ENCODE results near the gene TDRD1. TPM values are rescaled to one million over a fixed set of nuclear protein-coding genes. Genes with fewer than 3 reads are reported as not detected.

Gene TDRD1
- total RNA-seq, 4 donors from 2014 or later: 0.16 to 0.19 (median 0.17) TPM; not detected in 1

DNA sequence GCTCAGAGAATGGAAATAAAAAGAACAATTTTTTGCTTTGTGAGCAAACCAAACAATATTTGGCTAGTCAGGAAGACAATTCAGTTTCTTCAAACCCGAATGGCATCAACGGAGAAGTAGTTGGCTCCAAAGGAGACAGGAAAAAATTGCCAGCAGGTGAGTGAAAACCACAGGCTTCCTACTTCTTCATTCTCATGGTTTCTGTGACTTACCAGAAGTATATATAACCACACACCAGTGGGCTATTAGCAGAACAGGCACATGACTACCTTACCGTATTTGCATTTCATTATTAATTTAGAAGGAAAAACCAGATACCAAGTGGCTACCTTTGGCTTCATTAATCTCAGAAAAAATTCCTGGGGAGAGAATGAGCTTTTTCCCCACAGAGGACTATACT, 8.8 kb downstream of the TDRD1 start:
- TF ChIP-seq, protein P1, sequence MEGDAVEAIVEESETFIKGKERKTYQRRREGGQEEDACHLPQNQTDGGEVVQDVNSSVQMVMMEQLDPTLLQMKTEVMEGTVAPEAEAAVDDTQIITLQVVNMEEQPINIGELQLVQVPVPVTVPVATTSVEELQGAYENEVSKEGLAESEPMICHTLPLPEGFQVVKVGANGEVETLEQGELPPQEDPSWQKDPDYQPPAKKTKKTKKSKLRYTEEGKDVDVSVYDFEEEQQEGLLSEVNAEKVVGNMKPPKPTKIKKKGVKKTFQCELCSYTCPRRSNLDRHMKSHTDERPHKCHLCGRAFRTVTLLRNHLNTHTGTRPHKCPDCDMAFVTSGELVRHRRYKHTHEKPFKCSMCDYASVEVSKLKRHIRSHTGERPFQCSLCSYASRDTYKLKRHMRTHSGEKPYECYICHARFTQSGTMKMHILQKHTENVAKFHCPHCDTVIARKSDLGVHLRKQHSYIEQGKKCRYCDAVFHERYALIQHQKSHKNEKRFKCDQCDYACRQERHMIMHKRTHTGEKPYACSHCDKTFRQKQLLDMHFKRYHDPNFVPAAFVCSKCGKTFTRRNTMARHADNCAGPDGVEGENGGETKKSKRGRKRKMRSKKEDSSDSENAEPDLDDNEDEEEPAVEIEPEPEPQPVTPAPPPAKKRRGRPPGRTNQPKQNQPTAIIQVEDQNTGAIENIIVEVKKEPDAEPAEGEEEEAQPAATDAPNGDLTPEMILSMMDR (IDR thresholded peaks at IDR 0.05; ENCODE audit: low read depth): no peak

GRCh38 chr10:114188900-114189299, 9.7 kb downstream of the TDRD1 start:
- TF ChIP-seq, protein P1 (IDR thresholded peaks at IDR 0.05; ENCODE audit: low read depth): no peak

- TF ChIP-seq, protein P1 (IDR thresholded peaks at IDR 0.05; ENCODE audit: low read depth): no peak
Observed at GRCh38 chr10:114189700-114190099, 10.5 kb downstream of the TDRD1 start.

GRCh38 chr10:114195079-114195478, 15.9 kb downstream of the TDRD1 start:
- TF ChIP-seq, protein P1 (IDR thresholded peaks at IDR 0.05; ENCODE audit: low read depth): no peak

DNA sequence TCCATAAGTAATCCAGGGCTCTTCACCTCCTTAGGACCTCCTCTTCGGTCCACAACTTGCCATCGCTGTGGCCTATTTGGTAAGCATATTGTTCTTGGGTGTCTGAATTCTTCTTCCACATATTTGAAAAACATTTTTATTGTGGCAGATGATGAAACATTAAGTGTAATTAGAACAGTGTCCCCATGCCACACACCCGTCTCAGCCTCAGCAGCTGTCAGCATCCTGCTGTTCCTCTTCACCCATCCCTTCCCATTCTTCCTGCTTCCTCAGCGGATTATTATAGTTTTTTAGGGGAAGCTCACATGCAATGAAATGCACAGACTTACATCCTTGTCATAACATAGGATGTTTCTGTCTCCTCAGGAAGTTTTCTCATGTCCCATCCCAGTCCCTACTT, 20.1 kb downstream of the TDRD1 start:
- TF ChIP-seq, protein P1 (IDR thresholded peaks at IDR 0.05; ENCODE audit: low read depth): no peak

DNA sequence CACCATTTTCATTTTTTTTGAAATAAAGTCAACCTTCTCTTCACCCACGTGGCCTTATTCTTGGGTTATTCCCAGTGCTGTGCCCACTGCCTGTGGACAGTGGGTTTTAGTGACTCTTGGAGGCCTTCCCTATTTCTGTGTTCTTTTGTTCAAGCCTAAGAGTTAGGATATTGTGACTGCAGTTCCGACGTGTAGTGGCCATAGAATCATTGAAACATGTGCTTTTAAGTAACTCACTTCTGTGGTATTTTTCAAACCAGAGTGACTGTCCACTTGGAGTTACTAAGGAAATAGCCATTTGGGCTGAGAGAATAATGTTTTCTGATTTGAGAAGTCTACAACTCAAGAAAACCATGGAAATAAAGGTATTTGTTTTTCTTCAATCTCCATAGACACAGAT, 23.7 kb downstream of the TDRD1 start:
- TF ChIP-seq, protein P1 (IDR thresholded peaks at IDR 0.05; ENCODE audit: low read depth): no peak

GRCh38 chr10:114206902-114207301, 27.7 kb downstream of the TDRD1 start:
- TF ChIP-seq, protein P1 (IDR thresholded peaks at IDR 0.05; ENCODE audit: low read depth): no peak

Data from subcutaneous adipose tissue (tissue), 4 donors.